GM12873 (cell line): Measurements from ENCODE around the gene PRPH2.

ENCODE experiments used
- CTCF ChIP-seq: IDR thresholded peaks from 2 replicates; pipeline ENCODE4 v1.5.1; 2012; ENCODE audit warnings: low read depth, mild to moderate bottlenecking, moderate library complexity, low read length, control low read depth; ENCODE audit not compliant: insufficient read depth; ENCODE audit errors: missing control alignments

Gene PRPH2

DNA sequence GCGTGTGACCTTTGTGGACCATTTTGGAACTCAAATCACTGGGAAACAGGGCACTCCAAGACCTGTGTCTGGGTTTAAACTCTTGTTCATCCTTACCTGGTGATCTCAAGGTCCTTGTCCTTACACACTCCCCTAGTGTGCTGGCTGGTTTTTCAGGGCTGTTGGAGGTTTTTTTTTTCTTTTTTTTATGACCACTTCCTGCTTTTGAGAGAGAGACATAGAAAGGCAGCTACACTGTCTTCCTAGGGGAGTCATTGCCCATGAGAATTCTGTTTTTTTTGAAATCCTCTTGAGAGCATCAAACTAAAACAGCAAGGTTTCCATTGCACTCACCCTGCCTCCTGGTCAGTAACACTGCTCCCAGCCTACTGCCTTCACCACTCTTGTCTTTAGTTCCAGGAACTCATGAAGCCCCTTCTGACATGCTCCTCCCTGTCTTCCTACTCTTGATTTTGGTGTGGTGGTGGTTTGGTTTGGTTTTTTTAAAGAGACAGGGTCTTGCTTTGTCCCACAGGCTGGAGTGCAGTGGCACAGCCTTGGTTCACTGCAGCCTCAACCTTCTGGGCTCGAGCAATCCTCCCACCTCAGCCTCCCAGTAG lies 28.6 kb downstream of the PRPH2 start:
- TF ChIP-seq CTCF: no peak

DNA sequence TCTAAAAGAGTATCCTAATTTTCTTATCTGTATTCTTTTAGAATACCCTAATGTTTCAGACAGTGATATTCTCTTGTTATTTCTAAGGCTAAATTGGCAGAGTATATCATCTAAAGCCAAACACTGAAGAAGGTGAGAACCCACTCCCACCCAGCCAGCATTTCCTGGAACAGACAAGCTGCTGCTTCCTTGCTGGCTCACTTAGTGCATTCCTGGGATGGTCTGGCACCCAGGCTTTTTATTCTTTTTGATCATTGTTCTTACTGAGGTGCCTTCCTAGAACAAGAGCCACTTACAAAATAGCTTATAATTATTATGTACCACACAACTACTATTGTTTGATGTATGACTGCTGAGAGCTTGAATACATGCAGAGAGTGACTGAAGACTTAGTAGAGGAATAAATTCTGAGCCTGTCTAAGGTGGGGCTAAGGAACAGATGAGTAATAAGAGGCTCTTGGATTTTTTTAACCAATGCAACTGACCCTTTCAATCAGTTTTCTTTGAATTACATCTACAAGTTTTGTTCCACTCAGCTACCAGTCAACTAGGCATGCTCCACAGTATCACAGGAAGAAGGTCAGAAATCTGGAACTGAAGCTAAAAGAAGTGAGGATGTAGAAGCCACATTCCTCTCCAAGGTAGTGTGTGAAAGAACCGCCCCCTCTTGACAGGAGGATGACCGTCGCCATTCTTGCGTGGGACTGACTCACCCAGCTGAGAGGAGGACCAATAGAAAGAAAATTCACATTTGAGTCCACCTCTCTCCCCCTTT lies 30.1 kb downstream of the PRPH2 start:
- TF ChIP-seq CTCF: no peak

- no peak for TF ChIP-seq CTCF
These were observed 31.5 kb downstream of the PRPH2 start for GRCh38 chr6:42690872-42691271.

DNA sequence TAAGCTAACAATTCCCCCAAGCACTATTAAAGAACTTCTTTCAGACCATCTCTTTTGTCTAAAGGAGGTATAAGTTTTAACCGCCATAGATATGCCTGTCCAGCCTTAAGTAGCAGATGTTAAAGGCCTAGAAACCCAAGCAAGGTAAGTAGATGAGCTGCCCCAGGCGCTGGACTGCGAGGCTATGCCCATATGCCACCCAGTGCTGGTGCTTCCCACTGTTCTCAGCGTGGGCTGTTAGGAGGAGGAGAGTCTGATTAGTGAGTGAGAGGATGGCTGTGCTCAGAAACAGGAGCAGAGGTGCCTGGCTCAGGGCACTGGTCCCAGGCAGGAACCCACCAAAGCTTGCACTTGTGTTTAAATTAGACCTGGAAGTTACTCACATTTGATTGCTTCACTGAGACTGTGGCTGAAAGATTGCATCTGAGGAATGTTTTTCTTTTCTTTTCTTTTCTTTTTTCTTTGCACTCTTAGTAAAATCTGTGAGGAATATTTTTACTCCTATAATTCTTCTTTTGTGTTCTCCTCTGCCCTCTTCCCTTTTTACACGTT lies 32.2 kb downstream of the PRPH2 start:
- no peak for TF ChIP-seq CTCF

DNA sequence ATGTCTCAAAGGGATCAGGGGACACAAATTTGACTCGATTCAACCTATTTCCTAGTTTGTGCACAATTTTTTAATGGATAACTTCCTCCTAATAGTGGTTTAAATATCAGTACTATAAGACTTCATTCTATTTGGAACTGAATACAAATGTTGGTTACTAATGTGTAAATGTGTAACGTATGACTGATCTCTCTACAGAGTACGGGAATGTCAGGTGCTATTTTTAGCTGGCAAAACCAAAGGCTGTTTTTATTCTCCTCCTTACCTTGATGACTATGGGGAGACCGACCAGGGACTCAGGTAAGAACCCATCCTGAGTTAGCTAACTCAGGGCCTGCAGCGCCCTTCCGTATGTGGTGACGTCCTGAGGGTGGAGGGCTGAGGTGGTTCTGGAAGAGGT lies 33.0 kb downstream of the PRPH2 start:
- TF ChIP-seq CTCF: no peak

DNA sequence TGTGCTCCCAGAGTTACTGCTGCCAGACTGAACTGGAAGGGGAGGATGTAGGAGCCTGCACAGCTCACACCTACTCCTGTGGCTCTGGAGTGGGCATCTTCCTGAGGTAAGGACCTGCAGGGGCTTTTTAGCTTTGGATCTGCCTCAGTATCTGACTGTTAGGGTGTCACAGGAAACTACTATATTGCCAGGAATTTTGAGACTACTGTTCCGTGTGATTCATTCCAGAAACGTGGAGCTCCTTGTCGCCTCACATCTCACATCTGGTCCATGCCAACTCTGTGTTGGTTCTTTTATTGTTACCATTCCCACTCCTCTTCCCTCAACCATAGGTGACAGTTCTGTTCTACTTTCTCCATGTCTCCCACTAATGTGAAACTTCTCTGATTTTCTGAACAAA lies 34.1 kb downstream of the PRPH2 start:
- TF ChIP-seq CTCF: no peak

DNA sequence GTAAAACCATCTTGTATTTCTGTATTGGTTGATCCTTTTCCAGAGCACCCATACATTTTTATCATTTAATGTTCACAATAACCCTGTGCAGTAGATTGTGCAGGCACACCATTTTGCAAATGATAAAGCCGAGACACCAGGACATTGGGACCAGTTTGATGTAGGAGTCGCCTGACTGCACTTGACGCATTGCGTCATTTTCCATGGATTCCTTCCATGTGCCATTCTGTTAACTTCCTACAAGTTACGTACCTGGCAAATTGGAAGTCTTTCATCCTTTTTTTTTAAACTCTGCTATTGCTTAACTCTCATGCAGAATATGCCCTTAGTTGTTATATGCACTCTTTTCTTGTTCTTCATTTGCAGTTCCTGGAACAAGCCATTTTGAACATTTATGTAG lies 43.0 kb downstream of the PRPH2 start:
- no peak for TF ChIP-seq CTCF
